Activated CD8-positive, alpha-beta memory T cell treated with anti-CD3 and anti-CD28 coated beads, Interleukin-2, amount 50 U/mL, for 1 hour (primary cell): ENCODE measurements around the gene PPFIA3.
"Not testable (repeated sequence)": the region's sequence is repeated elsewhere in the genome, so short reads cannot be mapped to it uniquely, and the experiment has no call there.

ENCODE experiments used
- DNase-seq: peaks from one replicate; pipeline ENCODE4 v3.0.0-alpha.2; 2020; ENCODE audit errors: extremely low read depth

Gene PPFIA3

DNA sequence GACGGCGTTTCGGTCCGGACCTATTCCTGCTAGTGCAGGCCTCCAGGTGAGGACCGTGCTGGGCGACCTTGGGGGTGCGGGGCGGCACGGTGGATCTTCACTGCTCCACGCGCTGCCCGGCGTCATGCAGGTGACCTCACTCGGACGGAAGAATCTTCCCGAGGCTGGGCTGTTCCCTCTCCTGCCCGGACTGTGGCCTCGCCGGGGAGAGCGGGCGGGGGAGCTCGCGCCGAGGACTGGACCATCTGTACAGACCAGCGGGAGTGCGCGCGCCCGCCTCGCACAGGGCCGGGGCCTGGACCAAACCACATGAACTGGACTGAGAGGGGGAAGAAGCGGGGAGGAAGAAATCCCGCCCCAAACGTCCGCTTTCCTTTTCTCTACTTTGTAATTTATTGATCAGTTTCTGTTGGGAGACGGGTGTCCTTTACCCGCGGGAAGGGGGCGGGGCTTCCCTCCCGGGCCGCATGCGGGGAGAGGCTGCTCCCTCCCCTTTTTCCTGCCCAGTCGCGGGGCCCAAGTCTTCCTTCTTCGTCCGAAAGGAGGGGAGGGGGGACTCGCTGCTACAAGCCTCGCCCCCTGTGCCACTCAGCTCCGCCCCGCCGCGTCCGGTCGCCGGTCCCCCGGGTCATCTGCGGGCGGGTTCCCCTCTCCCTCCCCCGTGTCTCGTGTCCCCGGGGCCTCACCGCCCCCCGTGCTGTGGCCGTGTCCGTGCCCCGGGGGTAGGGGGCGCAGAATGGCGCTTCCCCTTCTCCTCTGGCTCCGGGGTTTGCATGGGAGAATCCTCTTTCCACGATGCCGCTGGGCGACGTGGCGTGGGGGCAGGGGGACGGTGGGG, 31.0 kb downstream of the PPFIA3 start:
- DNase-seq = no peak

GRCh38 chr19:49150944-49151243, 31.6 kb downstream of the PPFIA3 start:
- no peak for DNase-seq

DNA sequence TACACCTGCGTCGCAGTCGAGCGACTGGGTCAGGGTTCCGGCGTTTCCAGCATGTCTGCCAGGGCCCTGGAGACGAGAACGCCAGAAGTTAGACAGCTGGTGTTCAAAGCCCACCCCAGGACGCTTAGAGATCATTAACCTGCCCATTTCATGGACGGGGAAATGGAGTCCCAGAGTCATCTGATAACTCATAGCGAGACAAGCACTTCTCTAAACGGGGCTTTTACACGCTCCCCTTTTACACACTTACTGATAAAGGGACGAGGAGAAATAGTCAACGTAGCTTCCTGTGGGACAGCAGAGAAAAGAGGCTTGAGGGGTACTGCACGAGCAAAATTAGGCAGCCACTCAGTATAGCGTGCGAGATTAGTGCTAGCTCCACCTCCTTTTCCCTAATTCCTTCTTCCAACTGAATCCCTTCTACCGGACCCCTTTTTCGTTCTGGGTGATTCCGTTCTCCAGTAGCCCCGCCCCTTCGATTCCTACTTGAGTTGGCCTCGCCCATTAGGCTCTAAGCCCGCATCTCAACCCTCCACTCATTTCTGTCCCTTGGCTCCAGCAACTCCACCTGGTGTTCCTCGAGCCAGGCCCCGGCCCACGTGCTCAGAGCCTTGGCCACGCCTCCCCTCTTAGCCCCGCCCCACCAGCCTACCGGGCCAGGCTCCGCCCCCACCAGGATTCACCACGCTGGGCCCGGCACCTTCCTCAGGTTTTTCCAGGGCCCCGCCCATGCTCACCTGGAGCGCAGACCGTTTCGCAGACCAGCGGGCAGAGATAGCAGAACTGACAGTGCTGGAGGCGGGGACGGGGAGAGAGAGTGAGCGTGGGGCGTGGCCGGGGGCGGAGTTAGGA, 32.1 kb downstream of the PPFIA3 start:
- DNase-seq = no peak

GRCh38 chr19:49152119-49152550, 32.8 kb downstream of the PPFIA3 start:
- no peak for DNase-seq

DNA sequence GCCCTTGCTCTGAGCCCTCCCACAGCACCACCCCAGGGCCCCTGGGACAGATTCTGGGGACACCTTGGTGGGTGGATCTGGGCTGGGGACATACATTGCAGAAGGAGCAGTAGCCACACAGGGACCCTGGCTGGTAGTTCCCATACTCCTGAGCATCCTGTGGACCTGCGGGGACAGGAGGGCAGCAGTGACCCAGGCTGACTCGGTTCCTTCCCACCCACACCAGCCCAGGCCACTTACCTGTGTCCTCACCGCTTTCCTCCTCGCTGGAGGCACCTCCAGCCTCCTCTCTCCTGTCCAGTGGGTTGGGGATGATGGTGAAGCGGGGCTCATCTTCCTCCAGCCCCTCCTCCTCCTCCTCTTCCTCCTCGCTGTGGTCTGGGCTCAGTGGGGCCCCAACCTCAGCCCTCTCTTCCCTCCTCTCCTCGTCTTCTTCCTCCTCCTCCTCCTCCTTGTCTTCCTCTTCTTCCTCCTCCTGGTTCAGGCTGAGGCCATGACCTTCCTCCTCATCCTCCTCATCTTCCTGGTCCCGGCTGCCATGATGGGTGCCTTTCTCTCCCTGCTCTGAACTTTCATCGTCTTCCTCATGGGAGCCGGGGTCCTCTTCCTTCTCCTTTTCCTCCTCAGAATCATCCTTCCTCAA, 33.9 kb downstream of the PPFIA3 start:
- no peak for DNase-seq

- DNase-seq = no peak
These were observed 34.9 kb downstream of the PPFIA3 start for GRCh38 chr19:49154279-49154678.

- no peak for DNase-seq
These were observed 35.9 kb downstream of the PPFIA3 start, which contains the start of gene HRC for GRCh38 chr19:49155005-49155819. TSS of gene HRC (minus strand) at chr19:49155396. CDS start at chr19:49155237, 159 bp downstream.

GRCh38 chr19:49155820-49156346, 36.5 kb downstream of the PPFIA3 start:
- DNase-seq = no peak

GRCh38 chr19:49157445-49158224, 38.3 kb downstream of the PPFIA3 start, which contains the start of gene TRPM4:
TSS of gene TRPM4 (plus strand) at chr19:49157792. CDS start at chr19:49157867, 75 bp downstream.
- no peak for DNase-seq

- DNase-seq = no peak
These were observed 41.3 kb downstream of the PPFIA3 start for GRCh38 chr19:49160450-49161189.

DNA sequence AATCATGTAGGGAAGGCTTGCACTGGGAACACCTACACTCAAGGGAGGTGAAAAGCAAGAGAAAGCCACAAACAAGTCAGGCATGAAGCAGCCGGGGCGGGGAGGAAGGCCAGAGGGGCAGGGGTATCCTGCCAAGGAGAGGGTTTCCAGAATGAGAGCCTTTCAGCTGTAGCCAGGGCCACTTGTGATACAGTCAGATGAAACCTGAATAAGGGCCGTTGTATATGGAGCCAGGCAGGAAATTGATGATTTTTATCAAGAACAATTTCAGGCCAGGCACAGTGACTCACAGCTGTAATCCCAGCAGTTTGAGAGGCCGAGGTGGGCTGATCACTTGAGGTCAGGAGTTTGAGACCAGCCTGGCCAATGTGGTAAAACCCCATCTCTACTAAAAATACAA, 42.6 kb downstream of the PPFIA3 start:
- no peak for DNase-seq

DNA sequence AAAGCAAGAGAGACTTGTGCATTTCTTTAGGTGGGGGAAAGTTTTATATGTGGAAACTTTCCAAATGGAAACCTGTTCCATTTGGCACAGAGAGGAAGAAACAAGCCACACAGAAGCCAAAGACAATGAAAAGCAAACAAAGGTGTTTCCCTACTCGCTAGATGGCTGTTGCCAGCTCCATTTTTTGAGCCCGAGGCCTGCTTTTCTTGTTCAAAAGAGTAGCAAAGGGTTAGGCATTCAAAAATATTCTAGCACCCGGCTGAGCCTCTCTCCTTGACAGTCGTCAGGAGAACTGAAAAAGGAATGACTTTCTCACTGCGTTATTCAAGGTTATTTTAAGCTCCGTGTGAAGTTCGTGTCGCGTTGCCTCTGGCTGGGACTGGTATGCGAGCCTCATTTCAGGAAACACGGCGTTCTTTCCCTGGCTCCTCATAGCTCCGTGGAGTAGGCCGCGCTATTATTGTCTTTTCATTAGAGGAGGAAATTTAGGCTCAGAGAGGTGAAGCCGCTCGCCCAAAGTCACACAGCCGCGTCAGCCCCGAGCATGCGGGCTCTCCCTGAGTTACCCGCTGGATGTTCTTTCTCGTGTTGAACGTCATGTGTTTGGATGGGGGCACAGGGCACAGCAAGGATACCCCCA, 45.9 kb downstream of the PPFIA3 start:
- DNase-seq = no peak

GRCh38 chr19:49165865-49166301, 46.5 kb downstream of the PPFIA3 start:
- no peak for DNase-seq

DNA sequence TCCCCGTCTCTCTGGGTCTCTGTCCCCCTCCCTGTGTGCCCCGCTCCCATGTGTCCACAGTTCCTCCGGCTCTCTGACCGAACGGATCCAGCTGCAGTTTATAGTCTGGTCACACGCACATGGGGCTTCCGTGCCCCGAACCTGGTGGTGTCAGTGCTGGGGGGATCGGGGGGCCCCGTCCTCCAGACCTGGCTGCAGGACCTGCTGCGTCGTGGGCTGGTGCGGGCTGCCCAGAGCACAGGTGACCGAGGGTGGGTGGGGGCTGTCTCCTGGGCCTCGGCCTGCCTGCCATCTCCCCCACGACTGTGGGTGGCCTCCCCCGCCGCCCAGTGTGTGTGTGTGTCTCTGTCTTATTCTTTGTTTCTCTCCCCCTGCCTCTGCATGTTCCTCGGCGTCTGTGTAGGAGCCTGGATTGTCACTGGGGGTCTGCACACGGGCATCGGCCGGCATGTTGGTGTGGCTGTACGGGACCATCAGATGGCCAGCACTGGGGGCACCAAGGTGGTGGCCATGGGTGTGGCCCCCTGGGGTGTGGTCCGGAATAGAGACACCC, 48.6 kb downstream of the PPFIA3 start:
- DNase-seq = no peak

GRCh38 chr19:49168421-49168820, 49.1 kb downstream of the PPFIA3 start:
- DNase-seq = no peak

- no peak for DNase-seq
These were observed 53.9 kb downstream of the PPFIA3 start for GRCh38 chr19:49173198-49173597.

DNA sequence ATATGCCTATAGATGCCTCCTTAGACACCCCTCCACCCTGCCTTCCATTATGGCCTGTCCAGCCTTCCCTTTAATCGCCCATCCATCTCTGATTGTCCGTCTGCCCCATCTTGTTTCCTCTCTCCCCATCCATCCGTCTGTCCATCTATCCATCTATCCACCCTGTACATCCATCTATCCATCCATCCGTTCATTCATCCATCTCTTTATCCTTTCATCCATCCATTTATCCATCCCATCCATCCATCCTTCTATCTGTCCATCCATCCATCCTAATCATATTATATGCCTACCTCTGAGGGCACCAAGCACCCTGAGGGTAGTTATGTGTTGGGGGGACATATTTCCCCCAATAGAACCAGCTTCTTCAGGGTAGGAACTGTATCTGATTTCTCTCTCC, 61.3 kb downstream of the PPFIA3 start:
- no peak for DNase-seq

DNA sequence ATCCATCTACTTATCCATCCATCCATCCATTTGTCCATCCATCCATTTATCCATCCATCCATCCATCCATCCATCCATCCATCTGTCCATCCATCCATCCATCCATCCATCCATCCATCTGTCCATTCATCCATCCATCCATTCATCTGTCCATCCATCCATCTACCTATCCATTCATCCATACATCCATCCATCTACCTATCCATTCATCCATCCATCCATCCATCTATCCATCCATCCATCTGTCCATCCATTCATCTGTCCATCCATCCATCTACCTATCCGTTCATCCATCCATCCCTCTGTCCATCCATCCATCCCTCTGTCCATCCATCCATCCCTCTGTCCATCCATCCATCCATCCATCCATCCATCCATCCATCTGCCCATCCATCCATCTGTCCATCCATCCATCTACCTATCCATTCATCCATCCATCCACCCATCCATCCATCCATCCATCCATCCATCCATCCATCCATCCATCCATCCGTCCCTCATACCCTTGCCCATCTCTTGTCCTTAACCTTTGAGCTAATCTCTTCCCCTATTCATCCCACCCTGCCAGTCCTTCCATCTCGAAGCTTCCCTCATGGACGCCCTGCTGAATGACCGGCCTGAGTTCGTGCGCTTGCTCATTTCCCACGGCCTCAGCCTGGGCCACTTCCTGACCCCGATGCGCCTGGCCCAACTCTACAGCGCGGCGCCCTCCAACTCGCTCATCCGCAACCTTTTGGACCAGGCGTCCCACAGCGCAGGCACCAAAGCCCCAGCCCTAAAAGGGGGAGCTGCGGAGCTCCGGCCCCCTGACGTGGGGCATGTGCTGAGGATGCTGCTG, 62.9 kb downstream of the PPFIA3 start:
- not testable (repeated sequence) for DNase-seq
